Esophagus muscularis mucosa (tissue), 4 donors: ENCODE data around the gene DYNC1LI2. TPM values are rescaled to one million over a fixed set of nuclear protein-coding genes. Genes with fewer than 3 reads are reported as not detected.

ENCODE experiments used
- DNase-seq: peaks from one replicate; pipeline ENCODE4 v3.0.0-alpha.2; 2017; ENCODE audit errors: extremely low spot score
- H3K27ac ChIP-seq, 4 donors: fragments of 200-600 bp; sonication (generic); replicated peaks in 1 of 4; 1 replicate in 3 of 4; 2 replicates in 1 of 4; pipeline ENCODE4 v1.5.1; 2016 to 2019; ENCODE audit warnings: mild to moderate bottlenecking in 1 of 4
- H3K27me3 ChIP-seq, 4 donors: fragments of 200-600 bp; sonication (generic); one replicate each; pipeline versions ENCODE4 v1.5.1 to v1.6.0; 2016 to 2019
- H3K36me3 ChIP-seq, 4 donors: fragments of 200-600 bp; sonication (generic); one replicate each; pipeline ENCODE4 v1.5.1; 2016 to 2019
- H3K4me1 ChIP-seq, 4 donors: fragments of 200-600 bp; sonication (generic); one replicate each; pipeline ENCODE4 v1.5.1; 2016 to 2019
- H3K4me3 ChIP-seq, 4 donors: fragments of 200-600 bp; sonication (generic); 1 replicate in 2 of 4; 2 replicates in 2 of 4; pipeline ENCODE4 v1.5.1; 2016 to 2019; ENCODE audit warnings: mild to moderate bottlenecking in 4 of 4, moderate library complexity in 1 of 4
- H3K9me3 ChIP-seq, 4 donors: fragments of 200-600 bp; sonication (generic); 1 replicate in 3 of 4; 2 replicates in 1 of 4; pipeline ENCODE4 v1.5.1; 2016 to 2019
- EP300 ChIP-seq: sonication (generic); formaldehyde crosslinking; IDR thresholded peaks from one replicate; pipeline ENCODE4 v1.6.1; 2017; ENCODE audit warnings: antibody characterized with exemption
- POLR2A ChIP-seq: fragments of 450-650 bp; IDR thresholded peaks from one replicate; pipeline ENCODE4 v1.6.1; 2017; ENCODE audit warnings: antibody characterized with exemption, moderate library complexity, mild to moderate bottlenecking, low read depth
- POLR2AphosphoS5 ChIP-seq, 2 donors: sonication (generic); formaldehyde crosslinking; IDR thresholded peaks; one replicate each; pipeline ENCODE4 v1.6.1; 2017; ENCODE audit warnings: antibody characterized with exemption in 2 of 2
- WGBS: methylation state at CpG from one replicate; pipeline ENCODE4 v1.1.5; 2018; 5-methylcytosine and 5-hydroxymethylcytosine counted together
- intact Hi-C: fragments of 100-400 bp; cut with DNase I; formaldehyde crosslinking; loops from one replicate; pipeline ENCODE4 v1.15.1; 2023
- total RNA-seq, 4 donors: library from RNA; depleted of rRNA; stranded (reverse); fragments of >200 nt; gene quantifications; one replicate each; pipeline versions ENCODE4 v1.1.0 to v1.2.1, GENCODE V29; 2016
- TF ChIP-seq, protein P1 (sequence below), 3 experiments: fragments of 200-600 bp in 2 of 3; fragments of 450-650 bp in 1 of 3; sonication (generic) in 2 of 3; IDR thresholded peaks; one replicate each; pipeline ENCODE4 v1.5.1; 2017 to 2019; ENCODE audit warnings: antibody characterized with exemption in 3 of 3, mild to moderate bottlenecking in 2 of 3, moderate library complexity in 1 of 3

DYNC1LI2 gene
- total RNA-seq, 4 donors from 2014 or later = 167 to 203 (median 186) TPM

DNA sequence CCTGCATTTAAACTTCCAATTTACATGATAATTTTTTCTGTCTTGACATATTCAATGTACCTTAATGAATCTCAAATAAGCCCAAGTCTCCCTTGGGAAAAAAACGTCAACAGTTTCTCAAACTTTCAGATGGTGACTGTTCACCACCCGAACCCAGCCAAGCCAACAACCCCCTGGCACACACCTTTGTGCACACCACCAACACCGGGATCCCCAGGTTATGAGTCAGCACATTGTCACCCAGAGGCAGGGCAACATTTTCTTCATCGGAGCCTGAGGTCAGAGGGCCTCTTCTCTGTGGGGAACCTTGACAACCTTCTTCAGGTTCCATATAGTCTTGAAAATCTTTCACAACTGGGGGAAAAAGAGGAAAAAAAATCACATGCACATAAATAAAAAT is 15.5 kb downstream of the DYNC1LI2 start:
- peaks cover 48 to 94% (median 86%) of the 10 kb centered on the region in 4 donors for H3K36me3 ChIP-seq
- H3K9me3 ChIP-seq = no peaks in the 10 kb centered on the region
- intact Hi-C loops = no loop called here
- H3K27ac ChIP-seq = no peak overlapping the region
- no peaks in the 10 kb centered on the region for H3K27me3 ChIP-seq
- no peak for TF ChIP-seq POLR2A
- TF ChIP-seq, protein P1, sequence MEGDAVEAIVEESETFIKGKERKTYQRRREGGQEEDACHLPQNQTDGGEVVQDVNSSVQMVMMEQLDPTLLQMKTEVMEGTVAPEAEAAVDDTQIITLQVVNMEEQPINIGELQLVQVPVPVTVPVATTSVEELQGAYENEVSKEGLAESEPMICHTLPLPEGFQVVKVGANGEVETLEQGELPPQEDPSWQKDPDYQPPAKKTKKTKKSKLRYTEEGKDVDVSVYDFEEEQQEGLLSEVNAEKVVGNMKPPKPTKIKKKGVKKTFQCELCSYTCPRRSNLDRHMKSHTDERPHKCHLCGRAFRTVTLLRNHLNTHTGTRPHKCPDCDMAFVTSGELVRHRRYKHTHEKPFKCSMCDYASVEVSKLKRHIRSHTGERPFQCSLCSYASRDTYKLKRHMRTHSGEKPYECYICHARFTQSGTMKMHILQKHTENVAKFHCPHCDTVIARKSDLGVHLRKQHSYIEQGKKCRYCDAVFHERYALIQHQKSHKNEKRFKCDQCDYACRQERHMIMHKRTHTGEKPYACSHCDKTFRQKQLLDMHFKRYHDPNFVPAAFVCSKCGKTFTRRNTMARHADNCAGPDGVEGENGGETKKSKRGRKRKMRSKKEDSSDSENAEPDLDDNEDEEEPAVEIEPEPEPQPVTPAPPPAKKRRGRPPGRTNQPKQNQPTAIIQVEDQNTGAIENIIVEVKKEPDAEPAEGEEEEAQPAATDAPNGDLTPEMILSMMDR (IDR thresholded peaks at IDR 0.05) = no peak
- TF ChIP-seq EP300 = no peak
- TF ChIP-seq POLR2AphosphoS5 (IDR thresholded peaks at IDR 0.05) = no peak
- DNase-seq = no peak
- 78% methylated on average over 4 of the region's 4 CpGs for WGBS
- no peak overlapping the region for H3K4me3 ChIP-seq
- peaks cover 16 to 41% (median 30%) of the 10 kb centered on the region in 4 donors for H3K4me1 ChIP-seq

DNA sequence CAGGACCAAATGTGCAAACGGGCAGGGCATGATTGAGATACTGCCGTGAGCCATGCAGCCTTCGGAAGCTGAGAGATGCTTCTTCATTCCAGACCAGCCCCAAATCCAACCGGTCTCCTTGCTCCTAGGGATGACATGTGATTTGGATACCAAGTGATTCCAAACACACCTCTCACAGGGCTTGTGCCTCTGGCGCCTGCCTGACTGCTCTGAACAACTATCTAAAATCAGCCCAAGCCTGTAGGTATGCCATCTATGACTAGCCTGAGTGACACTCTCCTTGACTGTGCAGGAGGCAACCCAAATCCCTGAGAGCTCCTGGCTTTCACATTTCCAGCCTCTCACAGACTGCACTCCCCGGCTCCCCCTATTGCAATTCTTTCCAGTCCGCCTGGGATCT is 20.3 kb downstream of the DYNC1LI2 start:
- Histone ChIP-seq H3K9me3 (no peaks in the 10 kb centered on the region), H3K4me1 (peaks cover 3 to 19% (median 12%) of the 10 kb centered on the region in 4 donors), H3K36me3 (peaks cover 49 to 95% (median 91%) of the 10 kb centered on the region in 4 donors), H3K27me3 (no peaks in the 10 kb centered on the region), H3K27ac (no peak overlapping the region), H3K4me3 (no peak overlapping the region)
- no peak for TF ChIP-seq EP300
- TF ChIP-seq, protein P1 (IDR thresholded peaks at IDR 0.05) = no peak
- no peak for TF ChIP-seq POLR2A
- TF ChIP-seq POLR2AphosphoS5 (IDR thresholded peaks at IDR 0.05) = no peak
- DNase-seq = no peak
- WGBS = 82% methylated on average over 6 of the region's 7 CpGs
- intact Hi-C loops = loop anchor here (5.0 kb wide), 1 partner anchor 69 kb away; no protein-coding TSS in a partner anchor

DNA sequence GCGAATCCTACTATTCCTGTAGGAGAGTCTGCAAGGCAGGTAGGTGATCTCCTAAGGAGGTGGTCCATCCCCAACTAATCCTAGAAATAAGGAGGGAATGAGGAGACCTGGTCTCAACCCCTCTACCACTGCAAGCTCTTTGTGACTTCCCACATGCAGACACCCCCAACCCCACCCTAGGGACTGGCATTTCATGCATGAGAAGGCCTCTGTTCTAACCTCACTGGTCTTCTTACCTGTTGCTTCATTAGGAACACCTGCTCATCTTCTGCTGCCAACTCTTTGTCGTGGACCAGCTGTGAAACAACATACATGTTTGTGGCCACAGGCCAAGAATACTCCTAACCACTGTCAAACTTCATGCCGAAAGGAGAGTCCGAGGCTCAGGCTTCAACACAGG is 22.6 kb downstream of the DYNC1LI2 start:
- no peaks in the 10 kb centered on the region for H3K9me3 ChIP-seq
- peaks cover 51 to 95% (median 91%) of the 10 kb centered on the region in 4 donors for H3K36me3 ChIP-seq
- no peak for DNase-seq
- 59% methylated on average over 4 of the region's 4 CpGs for WGBS
- TF ChIP-seq, protein P1 (IDR thresholded peaks at IDR 0.05) = no peak
- TF ChIP-seq EP300 = no peak
- TF ChIP-seq POLR2AphosphoS5 (IDR thresholded peaks at IDR 0.05) = no peak
- no peak for TF ChIP-seq POLR2A
- peaks cover 3 to 19% (median 12%) of the 10 kb centered on the region in 4 donors for H3K4me1 ChIP-seq
- no peak overlapping the region for H3K4me3 ChIP-seq
- H3K27me3 ChIP-seq = no peaks in the 10 kb centered on the region
- peak overlapping the region in 1 of 4 donors; percentile 6 for H3K27ac ChIP-seq
- intact Hi-C loops = no loop called here

DNA sequence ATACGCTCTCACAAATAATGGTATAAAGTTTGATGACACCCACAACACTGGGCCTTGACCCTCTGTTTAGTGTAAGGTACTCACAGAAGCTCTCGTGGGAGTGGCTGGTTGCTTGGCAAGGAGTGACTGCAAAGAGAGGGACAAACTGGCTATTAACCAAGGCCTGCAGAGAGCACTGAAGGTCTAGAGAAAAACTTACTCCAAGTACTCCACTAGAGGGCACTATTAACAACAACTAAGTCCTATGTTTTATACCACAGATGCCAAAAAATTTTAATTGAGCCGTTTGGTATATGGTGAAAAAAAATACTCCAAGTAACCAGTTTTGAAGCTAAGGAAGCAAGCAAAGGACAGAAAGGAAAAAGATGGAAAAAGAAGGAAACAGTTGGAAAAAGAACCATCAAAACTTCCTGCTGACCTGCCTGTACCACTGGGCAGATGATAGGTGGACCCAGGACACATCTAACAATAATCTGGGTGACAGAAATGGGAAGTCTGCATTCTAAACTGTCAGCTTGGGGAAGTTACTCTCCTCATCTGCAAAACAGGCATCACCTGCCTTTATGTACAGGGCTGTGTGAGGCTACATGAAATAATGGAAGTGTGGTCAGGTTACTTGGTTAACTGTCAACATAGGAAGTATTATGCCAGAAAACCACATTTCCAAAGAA is 23.2 kb downstream of the DYNC1LI2 start:
- Histone ChIP-seq H3K4me3 (no peak overlapping the region), H3K27me3 (no peaks in the 10 kb centered on the region), H3K4me1 (peaks cover 3 to 19% (median 12%) of the 10 kb centered on the region in 4 donors), H3K36me3 (peaks cover 52 to 95% (median 91%) of the 10 kb centered on the region in 4 donors), H3K9me3 (no peaks in the 10 kb centered on the region), H3K27ac (peak overlapping the region in 1 of 4 donors; percentile 6)
- no peak for DNase-seq
- intact Hi-C loops = no loop called here
- 26% methylated on average over 3 of the region's 3 CpGs for WGBS
- TF ChIP-seq POLR2A = no peak
- no peak for TF ChIP-seq POLR2AphosphoS5 (IDR thresholded peaks at IDR 0.05)
- TF ChIP-seq, protein P1 (IDR thresholded peaks at IDR 0.05) = peak; percentile 66 to 75 (median 71)
- no peak for TF ChIP-seq EP300
